ENCODE measurements around the gene CLP1. TPM values are rescaled to one million over a fixed set of nuclear protein-coding genes. Genes with fewer than 3 reads are reported as not detected.
"Not testable (repeated sequence)": the region's sequence is repeated elsewhere in the genome, so short reads cannot be mapped to it uniquely, and the experiment has no call there.

The CLP1 gene
- total RNA-seq, 1 donor, result 15.2 TPM

GRCh38 chr11:57704932-57705331 lies 47.4 kb downstream of the CLP1 start:
- DNase-seq (ENCODE audit: insufficient read length, low spot score, missing footprints), result no peak
- H2AFZ ChIP-seq (ENCODE audit: low read length), result no peak overlapping the region
- no peak for TF ChIP-seq CTCF (IDR thresholded peaks at IDR 0.05; ENCODE audit: extremely low read depth, low read depth, low read length)
- H3K4me3 ChIP-seq (ENCODE audit: insufficient read depth, low read length), result no peak overlapping the region
- no peak overlapping the region for H3K4me2 ChIP-seq (ENCODE audit: insufficient read depth, low read length)
- no peaks in the 10 kb centered on the region for H3K27me3 ChIP-seq (ENCODE audit: insufficient read depth, low read length)
- H3K79me2 ChIP-seq (ENCODE audit: insufficient read depth, low read length), result peaks cover 29% of the 10 kb centered on the region
- no peak overlapping the region for H3K27ac ChIP-seq (ENCODE audit: low read depth, low read length)
- peaks cover 7% of the 10 kb centered on the region for H3K4me1 ChIP-seq (ENCODE audit: insufficient read depth, low read length)
- H3K9me3 ChIP-seq (ENCODE audit: low read depth, low read length), result no peaks in the 10 kb centered on the region
- peaks cover 42% of the 10 kb centered on the region for H3K36me3 ChIP-seq (ENCODE audit: insufficient read depth, low read length)
- peaks cover 11% of the 10 kb centered on the region for H4K20me1 ChIP-seq (ENCODE audit: insufficient read depth, low read length)

DNA sequence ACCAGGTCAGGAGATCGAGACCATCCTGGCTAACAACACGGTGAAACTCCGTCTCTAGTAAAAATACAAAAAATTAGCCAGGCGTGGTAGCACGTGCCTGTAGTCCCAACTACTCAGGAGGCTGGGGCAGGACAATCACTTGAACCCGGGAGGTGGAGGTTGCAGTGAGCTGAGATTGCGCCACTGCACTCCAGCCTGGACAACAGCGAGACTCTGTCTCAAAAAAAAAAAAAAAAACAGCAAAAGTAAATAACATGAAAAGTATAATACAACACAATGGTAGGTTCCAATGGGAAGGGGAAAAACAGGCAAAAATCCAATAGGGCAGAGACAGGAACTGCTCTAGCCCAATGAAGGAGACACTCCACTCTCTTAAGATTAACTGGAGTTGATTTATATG lies 47.9 kb downstream of the CLP1 start:
- H3K79me2 ChIP-seq (ENCODE audit: insufficient read depth, low read length), result peaks cover 34% of the 10 kb centered on the region
- not testable (repeated sequence) for H3K4me1 ChIP-seq (ENCODE audit: insufficient read depth, low read length); H3K4me3 ChIP-seq (ENCODE audit: insufficient read depth, low read length); H3K9me3 ChIP-seq (ENCODE audit: low read depth, low read length); H3K27ac ChIP-seq (ENCODE audit: low read depth, low read length); H2AFZ ChIP-seq (ENCODE audit: low read length); H3K27me3 ChIP-seq (ENCODE audit: insufficient read depth, low read length); DNase-seq (ENCODE audit: insufficient read length, low spot score, missing footprints); H3K4me2 ChIP-seq (ENCODE audit: insufficient read depth, low read length)
- peaks cover 37% of the 10 kb centered on the region for H3K36me3 ChIP-seq (ENCODE audit: insufficient read depth, low read length)
- H4K20me1 ChIP-seq (ENCODE audit: insufficient read depth, low read length), result peaks cover 11% of the 10 kb centered on the region

GRCh38 chr11:57709802-57710367 lies 52.3 kb downstream of the CLP1 start:
- Histone ChIP-seq H4K20me1 (ENCODE audit: insufficient read depth, low read length) (peaks cover 9% of the 10 kb centered on the region), H3K27ac (ENCODE audit: low read depth, low read length) (no peak overlapping the region), H2AFZ (ENCODE audit: low read length) (no peak overlapping the region), H3K27me3 (ENCODE audit: insufficient read depth, low read length) (no peaks in the 10 kb centered on the region), H3K9me3 (ENCODE audit: low read depth, low read length) (no peaks in the 10 kb centered on the region), H3K36me3 (ENCODE audit: insufficient read depth, low read length) (peaks cover 8% of the 10 kb centered on the region), H3K4me1 (ENCODE audit: insufficient read depth, low read length) (peaks cover 21% of the 10 kb centered on the region), H3K4me3 (ENCODE audit: insufficient read depth, low read length) (no peak overlapping the region), H3K79me2 (ENCODE audit: insufficient read depth, low read length) (peaks cover 73% of the 10 kb centered on the region), H3K4me2 (ENCODE audit: insufficient read depth, low read length) (no peak overlapping the region)
- no peak for DNase-seq (ENCODE audit: insufficient read length, low spot score, missing footprints)
- no peak for TF ChIP-seq CTCF (IDR thresholded peaks at IDR 0.05; ENCODE audit: extremely low read depth, low read depth, low read length)

Small RNAs within 50 kb of the gene (small RNA-seq; reads per million reads assigned to genes)
- gene MIR130A, result 3,740 reads per million, percentile 99 among the genes with 10 or more reads in this experiment

Other genes with a start within 250 kb of the CLP1 start
- gene SLC43A3, start 230.6 kb upstream of the CLP1 start, total RNA-seq, result 51.4 and 61.0 TPM in 2 replicates
- gene RTN4RL2, start 197.2 kb upstream of the CLP1 start, total RNA-seq, result 0.29 and 0.36 TPM in 2 replicates
- 18.5 and 28.0 TPM in 2 replicates for gene SLC43A1, start 142.1 kb upstream of the CLP1 start, total RNA-seq
- gene TIMM10, start 127.0 kb upstream of the CLP1 start, total RNA-seq, result 22.1 and 25.7 TPM in 2 replicates
- not detected in 2 replicates for gene SMTNL1, start 120.2 kb upstream of the CLP1 start, total RNA-seq
- gene UBE2L6, start 90.1 kb upstream of the CLP1 start, total RNA-seq, result 61.3 and 65.9 TPM in 2 replicates
- 31.5 and 47.7 TPM in 2 replicates for gene SERPING1, start 60.1 kb upstream of the CLP1 start, total RNA-seq
- 0.59 and 0.72 TPM in 2 replicates for gene YPEL4, start 7.8 kb upstream of the CLP1 start, total RNA-seq
- 48.3 and 48.9 TPM in 2 replicates for gene ZDHHC5, start 10.4 kb downstream of the CLP1 start, total RNA-seq
- gene MED19, start 54.5 kb downstream of the CLP1 start, total RNA-seq, result 13.4 and 13.6 TPM in 2 replicates
- 41.3 and 47.8 TPM in 2 replicates for gene TMX2, start 54.8 kb downstream of the CLP1 start, total RNA-seq
- 58.9 and 68.8 TPM in 2 replicates for gene SELENOH, start 83.7 kb downstream of the CLP1 start, total RNA-seq
- not detected in 2 replicates for gene BTBD18, start 94.1 kb downstream of the CLP1 start, total RNA-seq
- 126 and 140 TPM in 2 replicates for gene CTNND1, start 104.0 kb downstream of the CLP1 start, total RNA-seq

Measured in osteoblast (primary cell).